Mesenchymal stem cell (in vitro differentiated cells and primary cell): ENCODE measurements around the gene VASH1.
A peak's percentile ranks its signal among the peaks of the same experiment; 100 is the strongest.

Experiments
- DNase-seq: peaks from one replicate; pipeline ENCODE4 v3.0.0-alpha.2; 2013
- H2AFZ ChIP-seq: one replicate; pipeline ENCODE4 v1.6.1; 2013; ENCODE audit warnings: low read depth, mild to moderate bottlenecking, control low read depth, inconsistent platforms, low read length, moderate library complexity
- H2AK5ac ChIP-seq: 2 replicates; pipeline ENCODE4 v1.6.1; 2013; ENCODE audit warnings: low read length, moderate library complexity, mild to moderate bottlenecking, inconsistent platforms; ENCODE audit not compliant: severe bottlenecking
- H2BK120ac ChIP-seq: one replicate; pipeline ENCODE4 v1.6.1; 2013; ENCODE audit warnings: low read depth, mild to moderate bottlenecking, inconsistent platforms, low read length, moderate library complexity
- H2BK12ac ChIP-seq, 2 experiments: one replicate each; pipeline ENCODE4 v1.6.1; 2013; ENCODE audit warnings: inconsistent platforms in 2 of 2, low read length in 2 of 2, mild to moderate bottlenecking in 2 of 2, moderate library complexity in 2 of 2, control low read depth in 1 of 2
- H2BK15ac ChIP-seq: one replicate; pipeline ENCODE4 v1.6.1; 2013; ENCODE audit warnings: mild to moderate bottlenecking, low read depth, inconsistent platforms; ENCODE audit not compliant: poor library complexity, severe bottlenecking
- H2BK5ac ChIP-seq: 2 replicates; pipeline ENCODE4 v1.6.1; 2013; ENCODE audit warnings: low read depth, mild to moderate bottlenecking, low read length, control low read depth, inconsistent platforms; ENCODE audit not compliant: poor library complexity, severe bottlenecking
- H3K14ac ChIP-seq, 2 experiments: one replicate each; pipeline ENCODE4 v1.6.1; 2013; ENCODE audit warnings: inconsistent platforms in 2 of 2, low read length in 2 of 2, control low read depth in 1 of 2, mild to moderate bottlenecking in 1 of 2, moderate library complexity in 1 of 2
- H3K18ac ChIP-seq, 2 experiments: one replicate each; pipeline ENCODE4 v1.6.1; 2013; ENCODE audit warnings: inconsistent platforms in 2 of 2, low read length in 2 of 2, control low read depth in 1 of 2, low read depth in 1 of 2, mild to moderate bottlenecking in 1 of 2
- H3K23ac ChIP-seq, 2 experiments: one replicate each; pipeline ENCODE4 v1.6.1; 2013; ENCODE audit warnings: inconsistent platforms in 2 of 2, low read length in 2 of 2, mild to moderate bottlenecking in 2 of 2, moderate library complexity in 2 of 2, control low read depth in 1 of 2
- H3K27ac ChIP-seq: 2 replicates; pipeline ENCODE4 v1.5.1; 2013; ENCODE audit warnings: mild to moderate bottlenecking, moderate library complexity, low read length, control low read depth, inconsistent platforms; ENCODE audit not compliant: poor library complexity, severe bottlenecking
- H3K27me3 ChIP-seq, 2 experiments: 2 replicates each; pipeline versions ENCODE4 v1.6.1 to v1.7.0; 2013; ENCODE audit warnings: low read length in 2 of 2, mild to moderate bottlenecking in 2 of 2, moderate library complexity in 2 of 2, control low read depth in 1 of 2, inconsistent platforms in 1 of 2; ENCODE audit not compliant: control insufficient read depth in 1 of 2, insufficient read depth in 1 of 2
- H3K36me3 ChIP-seq, 2 experiments: 2 replicates each; pipeline versions ENCODE4 v1.6.1 to v1.7.0; 2013; ENCODE audit warnings: low read length in 2 of 2, control low read depth in 1 of 2, inconsistent platforms in 1 of 2, low read depth in 1 of 2, mild to moderate bottlenecking in 1 of 2; ENCODE audit not compliant: insufficient read depth in 2 of 2, control insufficient read depth in 1 of 2
- H3K4ac ChIP-seq, 2 experiments: one replicate each; pipeline ENCODE4 v1.6.1; 2013; ENCODE audit warnings: inconsistent platforms in 2 of 2, low read length in 2 of 2, mild to moderate bottlenecking in 2 of 2, moderate library complexity in 2 of 2, control low read depth in 1 of 2, low read depth in 1 of 2
- H3K4me1 ChIP-seq: 2 replicates; pipeline ENCODE4 v1.6.1; 2013; ENCODE audit warnings: low read depth, low read length, control low read depth; ENCODE audit not compliant: control insufficient read depth, insufficient read depth
- H3K4me2 ChIP-seq: 2 replicates; pipeline ENCODE4 v1.6.1; 2013; ENCODE audit warnings: low read length, mild to moderate bottlenecking, inconsistent platforms; ENCODE audit not compliant: poor library complexity, severe bottlenecking
- H3K4me3 ChIP-seq, 2 experiments: 2 replicates each; pipeline versions ENCODE4 v1.5.1 to v1.7.0; 2013; ENCODE audit warnings: low read length in 2 of 2, mild to moderate bottlenecking in 2 of 2, control low read depth in 1 of 2, low read depth in 1 of 2; ENCODE audit not compliant: insufficient read depth in 1 of 2
- H3K79me1 ChIP-seq: replicated peaks from 2 replicates; pipeline ENCODE4 v1.6.1; 2013; ENCODE audit warnings: mild to moderate bottlenecking, control low read depth, low read length, inconsistent platforms; ENCODE audit not compliant: poor library complexity, severe bottlenecking
- H3K9ac ChIP-seq: 2 replicates; pipeline ENCODE4 v1.7.0; 2013; ENCODE audit warnings: mild to moderate bottlenecking, low read length, moderate library complexity
- H3K9me3 ChIP-seq: 2 replicates; pipeline ENCODE4 v1.7.0; 2013; ENCODE audit warnings: mild to moderate bottlenecking, low read length; ENCODE audit not compliant: control insufficient read depth
- H4K8ac ChIP-seq: one replicate; pipeline ENCODE4 v1.6.1; 2013; ENCODE audit warnings: inconsistent platforms, mild to moderate bottlenecking, low read length, moderate library complexity
- H4K91ac ChIP-seq: one replicate; pipeline ENCODE4 v1.6.1; 2013; ENCODE audit warnings: mild to moderate bottlenecking, low read length, inconsistent platforms
- whole genome bisulfite sequencing: methylation state at CpG from one replicate; pipeline ENCODE4 v1.1.7; 2013; ENCODE audit warnings: mixed read lengths; 5-methylcytosine and 5-hydroxymethylcytosine counted together

VASH1 gene

DNA sequence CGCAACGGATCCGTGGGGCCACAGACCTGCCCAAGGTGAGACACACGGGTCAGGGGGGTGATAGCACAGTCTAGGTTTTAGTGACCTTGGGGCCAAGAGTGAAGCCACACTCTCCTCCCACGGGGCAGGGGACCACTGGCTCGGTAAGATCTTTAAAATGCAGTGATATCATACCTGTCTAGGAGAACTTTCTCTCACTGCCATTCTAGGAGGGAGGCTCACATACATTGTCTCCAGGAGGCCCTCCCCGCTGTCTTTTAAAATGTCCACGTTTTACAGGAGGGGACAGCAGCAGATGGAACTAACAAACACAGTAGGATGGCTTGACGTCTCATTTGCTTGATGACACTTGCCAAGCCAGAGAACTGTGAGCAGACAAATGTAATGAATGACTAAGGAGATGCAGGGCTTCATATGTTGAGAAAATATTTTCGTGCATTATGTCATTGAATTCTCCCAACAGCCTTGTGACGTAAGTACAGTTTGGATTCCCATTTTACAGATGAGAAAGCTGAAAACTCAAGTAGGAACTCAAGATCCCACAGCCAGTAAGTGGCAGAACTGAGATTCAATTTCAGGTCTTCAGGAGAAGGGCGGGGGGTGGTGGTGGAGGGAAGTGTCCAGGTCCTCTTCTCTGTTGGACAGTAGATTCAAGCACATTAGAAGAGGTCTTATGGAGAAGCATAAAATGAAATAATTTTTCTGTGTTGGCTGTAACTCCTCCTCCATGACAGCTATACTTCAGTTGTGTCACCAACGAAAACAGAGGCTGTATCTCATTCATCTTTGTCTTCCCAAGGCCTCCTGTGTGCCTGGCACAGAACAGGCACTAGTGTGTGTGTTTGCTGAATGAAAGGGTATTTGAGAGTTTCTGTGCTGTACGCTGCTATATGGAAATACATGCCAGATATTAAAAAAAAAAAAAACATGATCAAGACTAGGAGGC, 2.1 kb downstream of the VASH1 start:
- peaks cover 25% of the 10 kb centered on the region for H3K4me1 ChIP-seq
- 79% methylated on average over 13 of the region's 14 CpGs for WGBS

DNA sequence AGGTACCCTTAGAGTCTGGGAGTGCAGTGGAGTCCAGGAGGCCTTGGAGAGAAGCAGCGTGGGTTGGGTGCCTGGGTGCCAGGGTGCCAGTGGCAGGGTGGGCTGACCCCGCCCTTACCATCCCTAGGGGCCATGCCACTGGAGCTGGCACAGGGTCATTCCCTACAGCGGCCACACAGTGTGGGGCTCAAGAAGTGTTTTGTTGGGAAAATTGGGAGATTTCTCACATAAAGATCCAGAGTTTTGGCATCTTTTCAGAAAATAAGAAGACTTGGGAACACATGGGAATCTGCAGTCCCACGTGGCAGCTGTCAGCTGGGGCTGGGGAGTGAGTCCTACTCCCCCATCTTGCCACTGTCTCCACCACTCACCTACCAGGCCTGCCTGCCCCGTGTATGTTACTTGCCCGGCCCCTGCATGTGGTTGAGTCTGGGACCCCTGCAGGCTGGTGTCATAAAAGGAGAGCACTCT, 4.2 kb downstream of the VASH1 start:
- H3K9ac ChIP-seq, result no peak overlapping the region
- no peak overlapping the region for H3K4ac ChIP-seq
- H2AFZ ChIP-seq, result no peak overlapping the region
- H3K14ac ChIP-seq, result no peak overlapping the region
- peaks cover 0 to 8% of the 10 kb centered on the region in 2 experiments for H3K36me3 ChIP-seq
- H3K4me2 ChIP-seq, result no peak overlapping the region
- no peak overlapping the region for H3K23ac ChIP-seq
- H4K91ac ChIP-seq, result no peak overlapping the region
- no peak overlapping the region for H2BK15ac ChIP-seq
- H3K4me1 ChIP-seq, result peaks cover 25% of the 10 kb centered on the region
- WGBS, result 85% methylated on average over 6 of the region's 6 CpGs
- H3K27ac ChIP-seq, result no peak overlapping the region
- H2BK5ac ChIP-seq, result no peak overlapping the region
- no peak overlapping the region for H2AK5ac ChIP-seq
- H3K79me1 ChIP-seq, result peaks cover 8% of the 10 kb centered on the region
- no peak overlapping the region for H2BK120ac ChIP-seq
- no peaks in the 10 kb centered on the region for H3K9me3 ChIP-seq
- H2BK12ac ChIP-seq, result no peak overlapping the region
- H3K4me3 ChIP-seq, result no peak overlapping the region
- no peak overlapping the region for H4K8ac ChIP-seq
- no peak overlapping the region for H3K18ac ChIP-seq
- DNase-seq, result no peak
- H3K27me3 ChIP-seq, result peaks cover 0 to 4% of the 10 kb centered on the region in 2 experiments

More for the DNA sequence above, 2.1 kb downstream of the VASH1 start:
- Histone ChIP-seq H2AFZ (no peak overlapping the region), H3K14ac (no peak overlapping the region), H4K91ac (peak overlapping the region; percentile 64), H3K23ac (no peak overlapping the region), H3K79me1 (peaks cover 8% of the 10 kb centered on the region), H3K36me3 (peaks cover 0 to 4% of the 10 kb centered on the region in 2 experiments), H3K4me3 (peak overlapping the region in 1 of 2 experiments; percentile 80), H2BK15ac (no peak overlapping the region), H3K18ac (peak overlapping the region in 1 of 2 experiments; percentile 67), H3K27me3 (peaks cover 0 to 13% of the 10 kb centered on the region in 2 experiments), H3K27ac (no peak overlapping the region), H3K4me2 (no peak overlapping the region), H2BK5ac (no peak overlapping the region), H4K8ac (peak overlapping the region; percentile 52), H2BK120ac (no peak overlapping the region), H3K4ac (peak overlapping the region in 1 of 2 experiments; percentile 19), H2BK12ac (peak overlapping the region in 1 of 2 experiments; percentile 33), H3K9ac (no peak overlapping the region), H2AK5ac (no peak overlapping the region), H3K9me3 (no peaks in the 10 kb centered on the region)
- DNase-seq, result peak; percentile 38

DNA sequence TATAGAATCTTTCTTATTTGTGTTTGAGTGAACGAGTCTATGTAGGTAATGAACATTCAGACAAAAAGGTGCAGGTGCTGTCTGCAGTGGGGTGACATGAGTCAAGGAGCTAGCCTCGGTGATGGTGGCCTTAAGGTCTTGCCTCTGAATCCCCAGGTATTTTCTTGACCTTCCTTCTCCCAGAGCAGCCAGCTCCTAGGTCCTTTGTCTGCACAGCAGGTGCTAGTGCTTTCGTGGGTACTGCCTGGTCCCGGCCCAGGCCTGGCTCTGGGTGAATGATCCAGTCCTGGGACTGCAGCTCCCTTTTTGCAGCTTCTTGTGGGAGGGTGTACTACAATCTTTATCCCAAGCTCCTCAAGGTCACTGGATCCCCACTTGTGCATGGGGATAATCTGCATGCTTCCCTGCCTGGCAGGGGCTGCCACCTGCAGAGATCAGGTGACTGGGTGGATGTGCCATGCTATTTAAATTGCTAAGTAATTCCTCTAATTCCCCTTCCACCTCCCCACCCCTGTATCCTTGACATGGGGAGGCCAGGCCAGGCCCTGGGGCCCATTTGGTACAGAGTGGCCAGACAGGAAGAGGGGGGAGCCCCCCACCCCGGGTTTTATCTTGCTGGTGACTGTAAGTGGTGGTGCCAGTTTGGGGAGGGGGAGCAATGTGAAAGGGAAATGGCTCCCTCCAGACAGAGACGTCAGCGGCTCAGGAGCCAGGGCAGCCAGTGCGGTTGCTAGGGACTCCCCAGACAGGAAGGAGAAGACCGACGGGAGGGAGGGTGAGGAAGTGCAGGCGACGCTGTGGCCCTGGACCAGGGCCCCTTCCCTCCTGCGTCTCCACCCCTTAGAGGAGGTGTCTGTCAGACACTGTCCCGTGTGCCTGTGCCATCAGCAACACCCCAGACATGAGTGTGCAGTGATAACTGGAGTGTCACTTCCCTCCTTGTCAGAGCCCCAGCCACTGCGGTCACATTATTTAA, 6.7 kb downstream of the VASH1 start:
- 32% methylated on average over 15 of the region's 15 CpGs for WGBS
- peak overlapping the region in 1 of 2 experiments; percentile 40 for H2BK12ac ChIP-seq

More for the DNA sequence above, 6.7 kb downstream of the VASH1 start:
- Histone ChIP-seq H3K18ac (peak overlapping the region; percentile 48 to 88), H3K79me1 (peaks cover 2% of the 10 kb centered on the region), H3K4me1 (peaks cover 15% of the 10 kb centered on the region), H2AK5ac (no peak overlapping the region), H3K9me3 (no peaks in the 10 kb centered on the region), H3K23ac (no peak overlapping the region), H3K4me2 (no peak overlapping the region), H2BK5ac (no peak overlapping the region), H3K4ac (peak overlapping the region in 1 of 2 experiments; percentile 54), H2BK15ac (no peak overlapping the region), H3K36me3 (peaks cover 0 to 8% of the 10 kb centered on the region in 2 experiments), H4K91ac (peak overlapping the region; percentile 44), H3K27ac (no peak overlapping the region), H3K9ac (no peak overlapping the region), H3K4me3 (no peak overlapping the region), H2BK120ac (no peak overlapping the region), H3K27me3 (no peaks in the 10 kb centered on the region), H4K8ac (peak overlapping the region; percentile 89), H3K14ac (no peak overlapping the region), H2AFZ (peak overlapping the region; percentile 19)
- DNase-seq, result peak; percentile 79
